Anterior cingulate cortex (tissue), 58 donors: ENCODE results near the gene JARID2.

ENCODE experiments used
- DNase-seq, 58 donors: peaks; one replicate each; lab custom pipeline; 2025; lab: John Stamatoyannopoulos, UW

Gene JARID2

GRCh38 chr6:15389084-15389764, 143.4 kb downstream of the JARID2 start:
- peak in 17 of 58 donors; percentile 10 to 69 (median 25) for DNase-seq

DNA sequence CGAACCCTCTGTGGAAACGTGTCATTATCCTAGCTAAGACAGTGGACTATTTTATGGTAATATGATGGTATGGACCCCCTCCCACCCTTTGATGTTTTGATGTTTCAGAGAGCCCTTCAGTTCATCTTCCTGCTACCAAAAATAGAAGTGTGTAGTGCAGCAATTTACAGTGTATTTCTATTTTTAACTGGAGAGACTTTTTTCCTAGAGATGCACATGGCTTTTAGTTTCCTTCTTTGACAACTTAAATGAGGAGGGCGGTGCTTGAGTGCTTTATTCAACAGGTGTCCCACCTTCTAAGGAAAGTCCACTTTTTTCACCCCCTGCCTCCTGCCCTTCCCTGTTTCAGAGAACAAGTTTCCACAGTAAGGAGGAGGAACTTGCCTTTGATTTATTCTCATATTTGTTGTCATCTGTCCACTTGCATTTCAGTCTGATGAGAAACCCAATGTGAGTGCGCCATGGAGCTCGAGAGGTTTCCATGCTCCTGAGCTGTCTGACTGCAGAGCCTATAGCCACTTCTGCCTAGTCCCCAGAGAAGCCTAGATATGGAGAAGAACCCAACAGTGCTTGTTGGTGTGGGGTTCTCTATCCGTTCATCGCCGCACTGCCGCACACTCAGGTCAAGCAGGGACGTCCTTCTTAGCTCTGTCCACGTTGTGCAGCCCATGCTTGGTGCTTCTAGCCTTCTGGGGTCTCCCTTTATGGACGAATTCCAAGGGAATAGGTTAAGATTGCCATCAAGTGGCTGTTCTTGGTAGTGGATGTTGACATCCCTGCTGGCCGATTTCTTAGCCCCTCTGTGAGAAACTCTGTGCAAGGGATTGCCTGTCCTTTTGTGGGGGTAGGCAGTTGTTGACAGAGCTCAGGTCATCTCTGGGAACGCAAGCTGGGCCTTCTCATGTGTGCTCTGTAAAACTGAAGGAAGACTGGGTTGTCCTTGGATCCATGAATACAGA, 144.2 kb downstream of the JARID2 start:
- peak in 15 of 58 donors; percentile 13 to 51 (median 22) for DNase-seq

DNA sequence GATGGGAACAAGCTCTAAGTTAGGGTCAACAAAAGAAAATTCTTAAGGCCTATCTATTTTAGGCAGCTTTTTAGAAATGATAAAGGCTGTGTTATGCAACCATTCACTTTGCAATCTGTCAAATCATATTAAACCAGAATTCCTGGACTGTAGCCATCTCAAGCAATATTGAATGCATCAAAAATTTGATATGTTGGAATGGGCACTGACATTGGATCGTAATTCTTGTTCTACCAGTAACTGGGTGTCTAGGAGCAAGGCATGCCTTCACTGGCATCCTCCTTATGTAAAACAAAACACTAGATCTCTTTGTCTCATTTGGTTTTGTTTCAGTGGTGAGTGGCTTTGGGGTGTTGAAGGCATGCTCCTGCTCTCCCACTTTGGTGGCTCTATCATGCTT, 145.6 kb downstream of the JARID2 start:
- no peak for DNase-seq

DNA sequence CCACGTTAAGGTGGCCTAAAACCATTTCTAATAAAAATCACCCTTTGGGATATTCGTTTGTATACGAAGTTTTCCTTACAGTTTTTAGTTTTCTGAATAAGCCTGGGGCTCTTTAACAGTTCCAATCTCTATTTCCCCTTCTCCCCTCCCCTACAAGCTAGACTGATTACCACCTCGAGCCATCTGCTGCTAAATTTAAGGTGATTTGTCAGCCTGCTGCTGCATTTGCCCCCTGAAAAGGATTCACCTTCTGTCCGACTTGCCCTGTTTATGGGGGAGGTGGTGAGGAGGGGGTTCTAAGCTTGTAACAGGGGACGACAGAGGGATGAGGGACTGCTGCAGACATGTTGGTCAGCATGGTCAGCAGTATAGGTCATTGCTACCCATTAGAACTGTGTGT, 146.3 kb downstream of the JARID2 start:
- DNase-seq = no peak

DNA sequence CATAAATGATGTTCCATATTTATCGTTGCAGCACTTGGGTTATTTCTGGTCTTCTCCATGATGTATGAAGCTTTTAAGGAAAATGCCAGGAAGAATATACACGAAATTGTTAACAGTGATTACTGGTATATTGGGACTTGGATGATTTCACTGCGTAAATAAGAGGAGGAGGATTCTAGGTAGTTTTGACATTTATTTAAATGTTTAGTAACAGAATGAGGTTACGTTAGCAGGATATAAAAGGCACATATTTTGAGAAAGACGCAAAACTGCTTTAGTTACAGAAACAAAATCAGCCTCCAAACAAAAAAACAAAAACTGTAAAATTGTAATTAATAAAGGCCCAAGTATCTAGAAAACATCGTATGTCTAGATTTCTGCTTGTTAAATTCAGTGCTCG, 147.7 kb downstream of the JARID2 start:
- no peak for DNase-seq

DNA sequence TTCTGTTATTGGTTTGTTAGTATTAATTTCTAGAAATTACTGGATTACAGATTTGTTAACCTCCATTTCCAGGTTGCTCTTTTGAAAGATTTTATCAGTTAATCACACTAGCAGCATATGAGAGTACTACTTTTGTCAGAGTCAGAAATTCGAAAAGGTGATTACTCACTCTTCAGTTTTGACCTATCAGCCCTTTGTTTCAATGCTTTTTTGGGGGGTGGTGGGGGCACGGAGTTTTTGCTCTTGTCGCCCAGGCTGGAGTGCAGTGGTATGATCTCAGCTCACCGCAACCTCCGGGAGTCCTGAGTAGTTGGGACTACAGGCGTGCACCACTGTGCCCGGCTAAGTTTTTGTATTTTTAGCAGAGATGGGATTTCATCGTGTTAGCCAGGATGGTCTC, 149.2 kb downstream of the JARID2 start:
- no peak for DNase-seq

DNA sequence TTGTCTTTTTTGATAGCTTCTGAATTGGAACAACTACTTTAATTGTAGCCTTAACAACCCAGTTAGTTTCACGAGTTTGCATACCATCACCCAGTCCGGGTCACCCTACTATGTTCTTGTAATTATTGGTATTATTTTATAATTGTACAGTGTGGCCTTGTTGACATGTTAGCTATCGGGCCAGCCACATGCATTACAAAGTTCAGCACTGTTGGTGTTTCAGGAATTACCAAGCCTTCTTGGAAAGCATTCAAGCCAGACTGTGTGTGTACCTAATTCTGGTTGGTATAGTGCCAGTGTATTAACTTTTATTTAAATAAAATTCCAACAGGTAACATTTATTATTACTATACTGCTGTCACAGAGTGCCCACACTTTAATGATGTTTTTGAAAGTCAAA, 150.9 kb downstream of the JARID2 start:
- DNase-seq = no peak

DNA sequence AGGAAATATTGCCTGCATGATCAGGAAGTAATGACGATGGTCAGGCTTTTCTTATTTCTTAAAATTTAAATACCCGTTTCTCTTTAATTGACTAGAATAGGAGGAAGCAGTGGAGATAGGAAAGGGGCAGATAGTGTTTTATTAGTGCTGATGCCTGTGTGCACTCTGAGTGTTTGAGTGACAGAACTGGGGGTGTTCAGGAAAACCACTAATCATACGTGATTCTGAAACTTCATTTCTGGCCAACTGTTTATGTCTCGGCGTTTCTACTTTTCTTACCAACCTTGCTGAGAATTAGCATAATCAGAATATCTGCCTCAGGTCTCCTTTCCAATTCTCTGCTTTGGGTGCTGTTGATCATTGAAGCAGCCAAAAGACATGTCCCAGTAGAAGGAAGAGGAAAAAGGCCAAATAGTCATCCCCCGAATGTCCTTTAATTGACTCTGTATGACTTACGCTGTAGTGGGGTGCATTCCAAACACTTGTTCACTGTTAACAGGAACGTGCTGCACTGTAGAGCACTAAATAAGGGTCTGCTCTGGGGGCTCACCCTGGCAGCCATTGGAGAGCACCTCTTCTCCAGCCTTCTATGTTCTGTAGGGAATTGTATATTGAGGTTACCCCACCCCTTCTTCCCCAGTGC, 152.9 kb downstream of the JARID2 start:
- DNase-seq = no peak

DNA sequence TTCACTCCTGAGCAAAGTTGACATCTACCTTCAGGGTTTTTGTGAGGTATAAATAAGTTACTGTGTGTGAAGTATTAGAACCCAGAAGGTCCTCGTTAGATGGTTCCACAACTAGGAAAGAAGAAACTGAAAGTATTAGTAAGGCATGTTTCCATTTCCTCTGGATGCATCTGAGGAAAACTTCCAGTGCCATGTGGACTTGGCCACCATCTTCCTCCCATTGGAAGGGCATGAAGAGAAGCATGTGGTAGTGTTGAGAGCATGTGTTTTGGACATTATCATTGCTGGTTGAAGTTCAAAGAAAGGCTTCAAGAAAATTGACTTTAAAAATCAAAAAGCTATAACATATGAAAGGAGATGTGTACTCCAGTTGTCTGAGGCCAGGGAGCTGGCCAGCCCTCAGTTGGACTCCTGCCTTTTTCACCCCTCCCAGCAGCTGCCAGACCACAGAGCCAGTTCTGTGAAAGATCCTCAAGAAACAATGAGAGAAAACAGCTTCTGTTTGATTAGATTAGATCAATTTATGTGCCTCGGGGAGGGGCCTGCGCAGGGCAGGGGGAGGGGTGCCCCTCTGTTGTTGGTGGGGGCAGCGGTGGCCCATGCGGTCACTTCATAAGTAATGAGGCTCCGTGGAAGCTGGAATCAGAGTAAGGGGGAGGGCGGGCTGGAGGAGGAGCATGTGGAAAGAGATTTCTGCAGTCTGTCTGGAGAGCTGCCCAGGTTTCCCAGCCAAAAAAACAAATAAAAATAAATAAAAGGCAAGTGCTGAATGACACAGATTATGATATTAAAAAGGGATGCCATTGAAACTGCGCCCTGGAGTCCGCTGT, 154.0 kb downstream of the JARID2 start:
- peak in 55 of 58 donors; percentile 14 to 92 (median 73) for DNase-seq

- peak in 56 of 58 donors; percentile 16 to 84 (median 69) for DNase-seq
These were observed 154.7 kb downstream of the JARID2 start for GRCh38 chr6:15400572-15401004.

DNA sequence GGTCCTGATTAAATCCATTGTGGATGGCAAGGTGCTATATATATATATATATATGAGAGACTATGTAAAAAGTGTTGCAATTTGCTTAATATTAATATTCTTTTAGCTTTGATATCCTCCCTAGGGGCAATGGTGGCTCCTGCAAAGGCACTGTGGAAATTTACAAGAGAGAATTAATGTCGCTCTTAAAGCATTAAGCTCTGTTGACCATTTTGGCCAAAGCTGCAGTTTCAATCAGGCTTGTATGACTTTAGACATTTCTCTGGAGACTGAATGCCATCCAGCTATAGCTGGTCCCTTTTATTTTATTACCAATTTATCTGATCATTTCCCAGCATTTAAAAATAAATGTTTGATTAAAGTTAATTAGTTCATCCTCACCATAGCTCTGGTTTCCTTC, 155.3 kb downstream of the JARID2 start:
- DNase-seq = no peak

DNA sequence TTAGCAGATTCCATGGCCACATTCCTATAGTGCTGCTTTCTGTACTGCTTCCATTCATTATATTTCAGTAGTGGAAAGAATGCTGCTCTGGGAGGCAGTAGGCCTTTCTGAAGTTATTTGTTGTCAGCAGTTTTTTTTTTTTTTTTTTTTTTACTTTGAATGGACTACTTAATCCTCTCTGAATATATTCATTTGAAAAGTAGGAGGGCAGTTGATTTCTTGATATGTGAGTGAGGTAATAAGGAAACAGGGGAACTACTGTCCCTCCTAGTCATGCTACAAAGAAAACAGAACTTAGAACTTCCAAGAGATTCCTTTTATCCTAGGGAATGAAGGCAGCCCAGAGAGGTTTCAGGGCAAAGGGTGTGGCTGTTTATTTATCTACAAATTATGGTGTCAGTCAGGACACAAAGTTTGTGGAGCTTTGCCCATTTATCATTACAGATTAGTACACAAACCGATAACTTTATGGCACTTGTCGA, 155.9 kb downstream of the JARID2 start:
- DNase-seq = no peak

DNA sequence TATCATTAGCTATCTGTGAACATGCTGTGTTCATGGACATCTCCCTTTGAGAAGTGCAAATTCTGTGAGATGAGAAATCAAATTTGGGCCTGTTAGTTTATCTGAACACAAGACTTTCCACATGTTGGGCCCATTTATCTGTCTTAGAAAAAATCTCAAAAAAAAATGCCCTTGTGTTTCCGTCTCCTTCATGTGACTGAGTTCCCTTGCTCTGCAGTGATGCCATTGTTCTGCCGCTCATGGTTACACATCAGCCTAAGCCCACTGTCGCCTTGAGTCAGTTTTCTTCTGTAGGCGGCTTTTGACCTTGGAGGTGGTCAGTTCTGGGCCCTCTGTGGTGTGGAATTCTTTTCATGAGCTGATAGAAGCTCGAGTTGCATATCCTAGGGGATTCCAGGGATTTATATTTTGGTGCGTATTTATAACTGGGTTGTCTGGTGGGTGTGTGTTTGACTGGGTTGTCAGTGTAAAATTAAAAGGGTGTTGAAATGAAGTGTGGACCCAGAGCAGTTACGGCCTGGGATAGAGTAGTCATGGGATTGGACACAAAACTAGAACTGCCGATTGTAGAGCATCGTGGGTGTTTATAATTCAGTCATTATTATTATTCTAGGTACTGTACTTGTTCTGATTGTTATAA, 156.7 kb downstream of the JARID2 start:
- DNase-seq = peak in 4 of 58 donors; percentile 5 to 28 (median 14)

DNA sequence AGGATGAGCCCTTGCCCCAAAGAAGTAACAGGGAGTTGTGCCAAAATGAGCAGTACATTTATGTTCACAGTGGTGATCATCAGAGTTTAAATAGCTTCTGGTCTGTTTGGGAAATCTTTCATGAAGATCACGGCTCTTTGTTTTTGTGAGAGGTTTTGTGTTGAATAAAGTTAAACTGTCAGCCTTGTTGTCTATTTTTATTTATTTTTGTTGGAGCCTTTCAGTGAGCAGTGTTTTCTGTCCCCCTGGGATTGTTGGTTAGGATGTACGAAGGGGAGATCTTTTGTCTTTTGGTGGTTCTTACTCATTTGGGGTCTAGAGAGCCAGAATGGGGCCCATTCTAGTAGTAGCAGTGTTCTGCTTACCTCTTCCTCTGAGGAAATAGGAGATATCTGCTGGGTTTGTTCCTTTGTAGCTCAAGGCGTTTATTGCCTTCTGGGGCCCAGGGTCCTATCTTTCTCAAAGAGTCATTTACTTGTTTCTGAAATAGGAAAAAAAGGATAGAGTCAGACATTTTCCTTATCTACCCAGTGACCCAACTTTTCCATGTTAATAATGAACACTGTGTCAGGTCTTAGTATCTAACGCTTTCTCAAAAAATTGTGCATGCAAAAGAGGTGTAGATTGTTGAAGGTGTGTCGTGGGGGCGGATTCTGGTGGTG, 157.4 kb downstream of the JARID2 start:
- no peak for DNase-seq

- DNase-seq = no peak
These were observed 158.8 kb downstream of the JARID2 start for GRCh38 chr6:15404685-15404980.

DNA sequence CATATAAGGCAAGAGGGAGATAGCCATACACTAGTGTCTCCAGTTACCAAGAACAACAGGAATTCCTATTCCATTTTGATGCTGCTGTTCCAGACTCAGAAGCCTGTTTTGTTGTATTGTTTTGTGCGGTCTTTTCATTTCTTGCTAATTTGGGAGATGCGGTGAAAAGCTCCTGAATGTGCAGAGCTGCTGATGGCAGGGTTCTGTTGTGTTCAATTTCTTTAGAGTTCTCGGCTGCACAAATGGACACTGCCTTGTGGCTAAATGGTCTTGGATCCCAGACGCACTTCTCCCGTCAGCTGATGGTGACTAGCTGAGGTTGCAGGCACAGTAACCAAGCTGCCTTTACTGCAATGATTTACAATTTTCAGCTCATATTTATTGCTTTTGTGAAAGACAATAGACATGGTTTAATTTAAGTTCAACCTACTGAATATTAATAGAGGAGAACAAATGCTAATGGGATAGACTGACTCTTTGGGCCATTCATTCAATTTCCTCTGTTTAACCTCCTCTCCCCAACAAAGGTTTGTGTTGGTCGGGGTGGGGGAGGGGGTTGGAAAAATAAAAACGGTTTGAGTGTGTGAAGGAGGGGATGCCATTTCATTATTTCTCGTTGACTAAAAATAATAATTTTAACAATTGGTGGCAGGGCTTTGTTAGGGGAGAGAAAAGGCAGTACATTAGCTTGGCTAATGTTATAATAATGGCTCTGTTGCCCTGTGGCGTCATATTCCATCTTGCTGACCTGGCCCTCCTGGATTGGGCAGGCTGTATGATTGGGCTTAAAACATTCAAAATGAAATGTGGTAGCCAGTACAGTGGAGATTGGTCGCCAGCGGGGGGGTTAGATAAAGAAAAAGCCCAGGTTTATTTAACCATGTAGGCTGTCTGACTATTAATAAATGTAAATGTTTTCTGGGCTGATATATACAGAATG, 159.5 kb downstream of the JARID2 start:
- peak in 9 of 58 donors; percentile 22 to 45 (median 32) for DNase-seq

GRCh38 chr6:15406452-15406851, 160.6 kb downstream of the JARID2 start:
- no peak for DNase-seq

- DNase-seq = no peak
These were observed 162.1 kb downstream of the JARID2 start for GRCh38 chr6:15408008-15408407.
